ENCODE measurements around the gene UNG. TPM values are rescaled to one million over a fixed set of nuclear protein-coding genes. Genes with fewer than 3 reads are reported as not detected.
A peak's percentile ranks its signal among the peaks of the same experiment; 100 is the strongest.

UNG gene
- total and polyA plus RNA-seq, 9 donors: 13.5 to 34.2 (median 21.5) TPM

- no peaks in the 10 kb centered on the region for H3K36me3 ChIP-seq
- TF ChIP-seq POLR2A (IDR thresholded peaks at IDR 0.05): no peak
- TF ChIP-seq EP300 (IDR thresholded peaks at IDR 0.05): no peak
- no peak for TF ChIP-seq CTCF (IDR thresholded peaks at IDR 0.05)
- H3K4me1 ChIP-seq (ENCODE audit: insufficient read depth): no peaks in the 10 kb centered on the region
- intact Hi-C loops (cut with DNase I): no loop called here
- H3K4me3 ChIP-seq: no peak overlapping the region
- WGBS, 3 donors: 63 to 66% (median 63%) methylated on average over 5 of the region's 5 CpGs
- H3K27me3 ChIP-seq: no peaks in the 10 kb centered on the region
- peak in 1 of 5 donors; percentile 59 for DNase-seq
- H3K27ac ChIP-seq: no peak overlapping the region
- H3K9me3 ChIP-seq: no peaks in the 10 kb centered on the region
Measured at GRCh38 chr12:109065154-109065852, 32.1 kb upstream of the UNG start.

- 33 to 50% (median 50%) methylated on average over 1 of the region's 1 CpG for WGBS, 3 donors
Measured at GRCh38 chr12:109065853-109066193, 31.6 kb upstream of the UNG start.

GRCh38 chr12:109069307-109070271 is 27.8 kb upstream of the UNG start:
- 82 to 87% (median 86%) methylated on average over 17 of the region's 17 CpGs for WGBS, 3 donors
- H3K27ac ChIP-seq: no peak overlapping the region
- H3K36me3 ChIP-seq: no peaks in the 10 kb centered on the region
- no peaks in the 10 kb centered on the region for H3K9me3 ChIP-seq
- intact Hi-C loops (cut with DNase I): no loop called here
- TF ChIP-seq CTCF (IDR thresholded peaks at IDR 0.05): no peak
- TF ChIP-seq POLR2A (IDR thresholded peaks at IDR 0.05): no peak
- no peak for TF ChIP-seq EP300 (IDR thresholded peaks at IDR 0.05)
- no peaks in the 10 kb centered on the region for H3K27me3 ChIP-seq
- H3K4me1 ChIP-seq (ENCODE audit: insufficient read depth): no peaks in the 10 kb centered on the region
- H3K4me3 ChIP-seq: no peak overlapping the region
- DNase-seq: no peak

More at GRCh38 chr12:109065853-109066193, 31.6 kb upstream of the UNG start:
- Histone ChIP-seq H3K27ac (no peak overlapping the region), H3K36me3 (no peaks in the 10 kb centered on the region), H3K27me3 (no peaks in the 10 kb centered on the region), H3K4me1 (ENCODE audit: insufficient read depth) (no peaks in the 10 kb centered on the region), H3K4me3 (no peak overlapping the region), H3K9me3 (no peaks in the 10 kb centered on the region)
- intact Hi-C loops (cut with DNase I): no loop called here
- no peak for TF ChIP-seq CTCF (IDR thresholded peaks at IDR 0.05)
- no peak for TF ChIP-seq EP300 (IDR thresholded peaks at IDR 0.05)
- no peak for TF ChIP-seq POLR2A (IDR thresholded peaks at IDR 0.05)
- DNase-seq: no peak

GRCh38 chr12:109074866-109075265 is 22.5 kb upstream of the UNG start:
- H3K36me3 ChIP-seq: no peaks in the 10 kb centered on the region
- no peak overlapping the region for H3K4me3 ChIP-seq
- no peaks in the 10 kb centered on the region for H3K27me3 ChIP-seq
- intact Hi-C loops (cut with DNase I): no loop called here
- no peak overlapping the region for H3K27ac ChIP-seq
- no peaks in the 10 kb centered on the region for H3K4me1 ChIP-seq (ENCODE audit: insufficient read depth)
- H3K9me3 ChIP-seq: no peaks in the 10 kb centered on the region
- TF ChIP-seq POLR2A (IDR thresholded peaks at IDR 0.05) (no peak), CTCF (IDR thresholded peaks at IDR 0.05) (no peak), EP300 (IDR thresholded peaks at IDR 0.05) (no peak)
- DNase-seq: no peak

Data from ovary (tissue), 9 donors.